ENCODE data around the gene BABAM1. TPM values are rescaled to one million over a fixed set of nuclear protein-coding genes. Genes with fewer than 3 reads are reported as not detected.
A peak's percentile ranks its signal among the peaks of the same experiment; 100 is the strongest.

BABAM1 gene
- total and polyA plus RNA-seq, 9 of the 15 experiments (the other 6 are each of a cell fraction or from before 2014, with no cell fraction given), result 14.7 to 160 (median 113) TPM

- intact Hi-C loops (cut with micrococcal nuclease) (loop anchor here (5.0 kb wide), 1 partner anchor 38 kb away; no protein-coding TSS in a partner anchor), in situ Hi-C loops (cut with MboI) (no loop called here)
- no peaks in the 10 kb centered on the region for H3K9me1 ChIP-seq (ENCODE audit: control insufficient read depth, insufficient read depth, low read length)
- peaks cover 52% of the 10 kb centered on the region for H3K79me2 ChIP-seq (ENCODE audit: control insufficient read depth, insufficient read depth, low read length)
- H3K9ac ChIP-seq (ENCODE audit: insufficient read depth in 1 of 2, low read depth in 2 of 2, low read length in 2 of 2), result peak overlapping the region; percentile 65 to 91
- CTCF ChIA-PET (ENCODE audit: low intra/inter-chr PET ratio), result interaction anchor here (0.6 kb wide), 1 partner anchor 134 kb away, joined by 3 read pairs; no protein-coding TSS in a partner anchor
- peaks cover 21% of the 10 kb centered on the region; the same call in 2 of the 3 replicates for H3K36me3 ChIP-seq (ENCODE audit: control insufficient read depth, insufficient read depth, low read length)
- H3K27ac ChIP-seq (ENCODE audit: extremely low read depth, low read depth, low read length), result peak overlapping the region; percentile 86
- no peaks in the 10 kb centered on the region for H3K27me3 ChIP-seq (ENCODE audit: control insufficient read depth in 2 of 2, insufficient read depth in 2 of 2, low read length in 2 of 2)
- 0 out of 2 replicates have a peak overlapping the region, but pooled peaks have one; percentile 16 for H2AFZ ChIP-seq (ENCODE audit: low read depth, low read length)
- no TSS peak for BruUV-seq (replicated peaks)
- no peak for FAIRE-seq
- POLR2A ChIA-PET, result interaction anchor here (0.6 to 11.3 kb wide), 6 partner anchors 10 to 171 kb away, joined by 3 to 129 read pairs (median 4); partner anchors contain the start of gene OCEL1
- H3K9me3 ChIP-seq (replicated peaks; ENCODE audit: control insufficient read depth, insufficient read depth, low read depth, low read length), result no peaks in the 10 kb centered on the region
- ATAC-seq, result no peak
- WGBS (ENCODE audit: insufficient coverage, low coverage, missing lambda C conversion rate), result 2% methylated on average over 64 of the region's 100 CpGs
- DNase-seq (ENCODE audit: extremely low read depth in 1 of 4, low spot score in 3 of 4), result no peak
- peak overlapping the region; percentile 80 for H3K4me3 ChIP-seq
- H3K4me2 ChIP-seq (ENCODE audit: insufficient read depth, low read length), result peak overlapping the region; percentile 93
- peaks cover 15% of the 10 kb centered on the region for H4K20me1 ChIP-seq (replicated peaks; ENCODE audit: control insufficient read depth, insufficient read depth, low read length)
- peaks cover 45 to 88% of the 10 kb centered on the region in 2 experiments for H3K4me1 ChIP-seq (replicated peaks in 1 of 2; ENCODE audit: control insufficient read depth in 2 of 2, insufficient read depth in 2 of 2, low read length in 2 of 2)
- TF ChIP-seq POLR2G (IDR thresholded peaks at IDR 0.05; ENCODE audit: low read depth, low read length) (peak; percentile 51), ZNF3 (CRISPR knock-in tag; IDR thresholded peaks at IDR 0.05) (no peak), ZNF584 (CRISPR knock-in tag; IDR thresholded peaks at IDR 0.05; ENCODE audit: low read depth) (no peak), HDAC3 (IDR thresholded peaks at IDR 0.05; ENCODE audit: borderline replicate concordance, partially characterized antibody) (no peak), PATZ1 (CRISPR knock-in tag; IDR thresholded peaks at IDR 0.05; ENCODE audit: borderline replicate concordance) (no peak), TSC22D4 (tag; IDR thresholded peaks at IDR 0.05) (no peak), ZKSCAN8 (CRISPR knock-in tag; IDR thresholded peaks at IDR 0.05) (peak; percentile 100), C11orf30 (IDR thresholded peaks at IDR 0.05; ENCODE audit: low read depth) (no peak), MYC (IDR thresholded peaks at IDR 0.05; ENCODE audit: low read depth, low read length) (no peak), MYC (CRISPR knock-in tag; IDR thresholded peaks at IDR 0.05; ENCODE audit: borderline replicate concordance, low read depth) (no peak), SMARCE1 (IDR thresholded peaks at IDR 0.05) (no peak), GABPA (tag; conservative IDR thresholded peaks at IDR 0.05; ENCODE audit: low read depth) (peak; percentile 49), XRCC3 (IDR thresholded peaks at IDR 0.05) (no peak), FUS (optimal IDR thresholded peaks at IDR 0.05; ENCODE audit: low read depth, low read length) (peak; percentile 66), ZFP36 (IDR thresholded peaks at IDR 0.05; ENCODE audit: low read depth, low read length, partially characterized antibody) (peak; percentile 32), ZNF766 (CRISPR knock-in tag; conservative IDR thresholded peaks at IDR 0.05) (no peak), ZBTB7A (IDR thresholded peaks at IDR 0.05; ENCODE audit: borderline replicate concordance, control insufficient read depth, low read depth, low read length) (0 out of 2 replicates have a peak, but pooled peaks have one; percentile 1), SMARCA4 (IDR thresholded peaks at IDR 0.05) (no peak), XRCC4 (IDR thresholded peaks at IDR 0.05; ENCODE audit: extremely low read depth, insufficient read depth, insufficient read length) (no peak), FIP1L1 (IDR thresholded peaks at IDR 0.05; ENCODE audit: low read depth, low read length, poor library complexity, severe bottlenecking) (peak; percentile 38), ZNF134 (CRISPR knock-in tag; conservative IDR thresholded peaks at IDR 0.05) (no peak)
Measured at GRCh38 chr19:17244618-17245534, 22.4 kb upstream of the BABAM1 start.

Data from K562 (cell line).